Medulla oblongata (tissue), 1 donor: ENCODE data around the gene NR6A1.
"Not testable (repeated sequence)": the region's sequence is repeated elsewhere in the genome, so short reads cannot be mapped to it uniquely, and the experiment has no call there.

Experiments
- DNase-seq: peaks from one replicate; pipeline ENCODE4 v3.0.0-alpha.2; 2015; ENCODE audit errors: extremely low spot score

The NR6A1 gene

DNA sequence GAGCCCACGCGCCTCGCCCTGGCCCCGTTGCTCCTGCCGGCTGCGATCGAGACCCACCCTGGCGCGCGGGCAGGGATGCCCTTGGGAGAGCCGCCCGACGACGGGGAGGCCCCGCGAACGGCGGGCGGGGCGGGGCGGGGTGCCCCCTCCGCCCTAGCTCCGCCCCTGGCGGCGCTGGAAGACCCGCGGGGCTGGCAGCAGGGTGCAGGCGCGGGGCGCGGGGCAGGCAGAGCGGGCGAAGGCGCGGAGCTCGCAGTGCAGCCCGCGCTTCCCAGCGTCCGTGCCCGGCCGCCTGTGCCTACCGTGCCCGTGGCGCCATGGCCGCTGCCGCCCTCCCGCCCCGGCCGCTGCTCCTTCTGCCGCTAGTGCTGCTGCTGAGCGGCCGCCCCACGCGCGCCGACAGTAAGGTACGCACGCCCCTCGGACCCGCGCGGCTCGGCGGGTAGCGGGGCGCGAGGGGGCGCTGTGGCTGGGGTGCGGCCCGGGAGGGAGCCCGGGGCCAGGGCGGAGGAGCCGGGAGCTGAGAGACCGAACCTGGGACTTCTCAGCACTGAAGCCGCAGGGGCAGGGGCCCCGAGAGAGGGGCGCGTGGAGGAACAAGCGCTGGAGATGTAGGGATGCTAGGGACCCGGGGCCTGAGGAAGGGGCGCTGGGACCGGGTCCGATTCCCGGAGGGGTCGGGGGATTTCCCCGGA is 6.0 kb upstream of the NR6A1 start, which contains the start of gene OLFML2A:
TSS of gene OLFML2A (plus strand) at position 180 of the 695 bp plus-strand sequence. CDS start at position 318, 138 bp downstream.
- no peak for DNase-seq

DNA sequence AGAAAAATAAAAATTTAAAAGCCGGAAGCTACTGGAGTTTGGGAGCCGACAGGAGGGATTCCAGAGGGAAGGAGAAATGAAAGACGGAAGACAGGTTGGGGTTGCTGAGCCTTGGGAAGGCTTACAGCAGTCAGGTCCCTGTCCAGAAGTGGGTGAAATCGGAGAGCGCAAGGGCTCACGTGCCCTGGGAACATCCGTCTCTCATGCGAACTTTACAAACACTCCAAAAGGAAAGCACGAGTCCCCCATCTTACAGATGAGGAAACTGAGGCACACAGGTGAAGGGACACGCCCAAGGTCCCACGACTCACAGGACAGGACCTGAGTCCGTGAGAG is 5.5 kb upstream of the NR6A1 start:
- no peak for DNase-seq

DNA sequence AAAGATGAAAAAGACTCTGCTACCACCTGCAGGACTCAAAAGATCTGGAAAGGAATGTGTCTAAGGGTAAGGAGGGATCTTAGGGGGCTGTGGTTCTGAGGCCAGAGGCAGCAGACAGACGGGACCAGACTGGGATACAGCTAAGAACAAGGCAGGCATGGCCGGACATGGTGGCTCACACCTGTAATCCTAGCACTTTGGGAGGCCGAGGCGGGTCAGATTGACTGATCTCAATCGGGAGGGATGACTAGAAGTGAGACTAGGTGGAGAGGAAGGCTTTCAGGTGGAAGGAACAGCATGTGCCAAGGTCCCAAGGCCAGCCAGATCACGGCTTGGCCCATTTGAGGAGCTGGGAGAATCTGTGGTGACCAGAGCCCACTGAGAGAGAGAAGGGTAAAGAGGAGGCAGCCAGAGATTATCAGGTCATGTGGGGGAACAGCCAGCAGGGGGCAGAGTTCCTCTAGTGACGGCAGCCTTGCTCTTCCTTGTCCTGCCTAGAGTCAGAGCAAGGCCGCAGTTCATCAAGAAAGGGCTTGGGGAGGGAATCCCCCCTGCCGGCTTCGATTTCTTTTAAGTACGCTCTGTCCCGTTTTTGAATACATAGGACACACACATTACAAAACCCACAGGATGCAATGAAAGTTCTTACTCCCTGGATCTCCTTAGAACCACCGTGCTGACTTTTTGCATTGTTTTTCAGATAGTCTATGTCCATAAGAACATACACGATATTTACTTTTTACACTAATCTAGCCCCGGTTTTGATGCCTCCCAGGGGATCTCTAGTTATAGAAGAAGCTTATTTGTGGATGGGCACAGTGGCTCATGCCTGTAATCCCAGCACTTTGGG is 3.2 kb upstream of the NR6A1 start:
- DNase-seq, result peak; percentile 90

DNA sequence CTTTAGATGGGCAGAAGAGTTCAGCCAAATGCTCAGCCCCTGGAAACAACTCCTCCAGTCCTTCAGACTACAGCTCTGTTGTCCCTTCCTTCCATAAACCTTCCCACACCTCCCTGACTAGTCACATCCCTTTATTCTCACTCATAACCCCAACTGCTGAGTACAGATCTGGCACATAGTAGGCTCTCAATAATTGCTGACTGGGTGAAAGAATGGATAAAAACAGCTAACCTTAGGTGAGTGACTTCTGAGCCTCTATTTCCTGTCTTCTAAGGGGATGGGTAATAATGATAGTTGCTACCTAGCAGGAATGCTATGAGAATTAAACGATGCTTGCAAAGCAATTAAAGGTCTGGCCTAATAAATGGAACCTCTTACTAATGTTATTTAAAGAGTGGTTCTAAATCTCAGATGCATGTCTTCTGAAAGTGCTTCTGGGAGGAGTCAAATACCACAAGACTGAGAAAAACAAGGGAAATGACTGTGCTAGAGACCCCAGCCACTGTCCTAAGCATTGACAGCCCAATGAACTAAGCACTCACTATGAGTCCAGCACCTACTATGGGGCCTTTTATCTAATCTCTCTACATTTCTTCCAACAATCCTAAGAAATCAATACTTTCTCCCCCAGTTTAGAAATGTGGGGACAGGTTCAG is 2.5 kb upstream of the NR6A1 start:
- DNase-seq, result no peak

DNA sequence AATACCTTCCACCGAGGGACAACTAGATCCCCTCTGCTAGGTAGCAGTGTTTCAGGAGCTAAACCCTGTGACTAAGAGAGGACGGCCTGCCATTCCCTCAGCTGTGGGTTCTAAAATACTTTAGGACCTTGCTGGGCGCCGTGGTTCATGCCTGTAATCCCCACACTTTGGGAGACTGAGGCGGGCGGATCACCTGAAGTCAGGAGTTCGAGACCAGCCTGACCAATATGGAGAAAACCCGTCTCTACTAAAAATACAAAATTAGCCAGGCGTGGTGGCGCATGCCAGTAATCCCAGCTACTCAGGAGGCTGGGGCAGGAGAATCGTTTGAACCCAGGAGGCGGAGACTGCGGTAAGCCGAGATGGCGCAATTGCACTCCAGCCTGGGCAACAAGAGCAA is 1.8 kb upstream of the NR6A1 start:
- DNase-seq, result not testable (repeated sequence)

DNA sequence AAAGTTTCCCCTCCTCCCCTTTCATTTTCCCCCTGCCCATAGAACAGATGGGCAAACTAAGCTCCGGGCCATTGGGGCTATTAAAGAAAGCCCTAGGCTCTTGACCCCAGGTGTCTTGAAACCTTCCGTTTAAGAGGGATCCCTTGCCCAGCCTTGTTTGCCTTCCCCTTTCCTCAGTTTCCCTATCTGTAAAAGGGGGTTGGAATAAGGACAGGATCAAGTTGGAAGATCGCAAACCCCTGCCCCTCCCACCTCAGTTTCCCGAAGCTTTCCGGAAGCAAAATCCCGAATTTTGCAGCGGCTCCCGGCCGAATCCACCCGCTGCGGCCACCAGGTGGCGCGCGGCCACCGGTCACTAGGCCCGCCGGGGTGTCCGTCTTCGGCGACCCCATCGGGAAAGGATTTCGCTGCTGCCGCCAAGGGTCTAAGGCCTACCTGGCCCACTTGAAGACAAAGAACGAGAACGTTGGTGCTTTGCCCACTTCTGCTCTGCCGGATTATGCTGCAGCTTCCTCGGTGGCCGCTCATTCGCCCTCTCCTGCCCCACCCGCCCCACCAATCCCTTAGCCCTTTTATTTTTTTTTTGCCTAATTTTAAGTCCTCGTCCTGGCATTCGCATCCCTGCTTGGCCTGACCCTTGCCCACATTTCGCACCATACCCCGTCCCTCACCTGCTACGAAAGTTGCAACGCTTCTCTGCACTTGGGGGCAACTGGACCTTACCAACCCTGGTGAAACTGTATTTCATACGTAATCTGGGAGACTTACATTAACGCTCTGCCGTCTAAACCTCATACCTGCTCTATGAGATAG is 962 bp upstream of the NR6A1 start:
- DNase-seq, result peak; percentile 76

DNA sequence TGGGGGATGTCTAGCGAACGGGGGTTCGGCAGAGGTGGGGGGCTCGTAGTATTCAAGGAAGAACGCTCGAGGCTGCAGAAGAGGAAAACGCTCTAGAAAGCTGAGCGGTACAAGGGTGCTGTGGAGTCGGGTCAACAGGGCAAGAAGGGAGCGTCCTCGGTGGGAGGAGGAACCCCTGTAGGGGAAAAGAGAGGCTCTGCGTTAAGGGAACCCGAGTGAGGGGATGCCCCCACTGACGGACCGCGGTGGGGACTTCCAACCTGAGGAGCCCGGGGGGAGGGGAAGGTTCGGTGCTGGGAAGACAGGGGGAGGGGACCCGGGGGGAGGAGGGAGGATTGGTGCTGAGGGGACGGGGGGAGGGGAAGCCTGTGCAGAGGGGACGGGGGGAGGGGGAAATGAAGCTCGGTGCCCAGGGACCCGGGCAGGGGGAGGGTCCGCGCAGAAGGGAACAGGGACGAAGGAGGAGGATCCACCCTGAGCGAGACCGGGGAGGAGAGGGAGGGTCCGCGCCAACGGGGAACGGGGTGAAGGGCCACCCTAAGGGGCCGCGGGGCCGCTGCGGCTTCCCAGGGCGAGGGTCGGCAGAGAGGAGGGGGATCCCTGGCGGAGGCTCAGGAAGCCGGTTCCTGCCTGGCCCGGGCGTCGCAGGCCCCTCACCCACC is 621 bp downstream of the NR6A1 start:
- no peak for DNase-seq

DNA sequence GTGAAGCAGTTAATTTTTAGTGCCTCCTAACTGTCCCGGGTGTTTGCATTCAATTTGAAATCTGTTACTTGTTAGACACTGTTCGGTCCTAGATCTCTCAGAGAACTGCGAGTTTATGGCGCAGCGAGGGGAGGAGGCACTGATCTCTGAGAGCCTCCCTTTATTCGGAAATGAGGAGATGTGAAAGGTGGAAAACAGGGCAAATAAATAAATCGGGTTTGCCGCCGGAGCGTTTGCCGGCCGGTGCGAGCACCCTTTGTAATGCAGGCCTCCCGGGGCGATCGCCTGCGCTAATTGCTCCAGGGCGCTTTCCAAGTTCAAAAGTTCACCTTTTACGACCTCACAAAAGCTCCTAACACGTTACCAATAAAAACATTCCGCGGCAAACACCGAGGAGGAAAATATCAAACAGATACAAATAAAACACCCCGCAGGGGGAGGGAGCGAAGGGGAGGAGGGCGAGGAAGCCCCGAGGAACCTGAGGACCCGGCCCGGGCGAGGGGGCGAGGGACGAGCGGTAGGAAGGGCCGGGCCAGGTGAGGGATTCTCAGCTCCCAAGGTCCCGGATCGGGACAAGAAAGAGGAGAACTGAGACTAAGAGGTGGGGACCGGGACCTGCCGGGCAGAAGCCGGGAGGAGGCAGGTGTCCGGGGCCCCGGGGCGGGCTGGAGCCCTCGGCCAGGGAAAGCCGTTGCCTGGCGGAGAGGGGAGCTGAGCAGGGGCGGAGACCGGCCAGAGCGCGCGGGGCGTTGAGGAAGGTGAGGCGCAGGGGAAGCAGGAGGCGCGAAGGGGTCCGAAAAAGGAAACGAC is 1.4 kb downstream of the NR6A1 start:
- DNase-seq, result peak; percentile 38

DNA sequence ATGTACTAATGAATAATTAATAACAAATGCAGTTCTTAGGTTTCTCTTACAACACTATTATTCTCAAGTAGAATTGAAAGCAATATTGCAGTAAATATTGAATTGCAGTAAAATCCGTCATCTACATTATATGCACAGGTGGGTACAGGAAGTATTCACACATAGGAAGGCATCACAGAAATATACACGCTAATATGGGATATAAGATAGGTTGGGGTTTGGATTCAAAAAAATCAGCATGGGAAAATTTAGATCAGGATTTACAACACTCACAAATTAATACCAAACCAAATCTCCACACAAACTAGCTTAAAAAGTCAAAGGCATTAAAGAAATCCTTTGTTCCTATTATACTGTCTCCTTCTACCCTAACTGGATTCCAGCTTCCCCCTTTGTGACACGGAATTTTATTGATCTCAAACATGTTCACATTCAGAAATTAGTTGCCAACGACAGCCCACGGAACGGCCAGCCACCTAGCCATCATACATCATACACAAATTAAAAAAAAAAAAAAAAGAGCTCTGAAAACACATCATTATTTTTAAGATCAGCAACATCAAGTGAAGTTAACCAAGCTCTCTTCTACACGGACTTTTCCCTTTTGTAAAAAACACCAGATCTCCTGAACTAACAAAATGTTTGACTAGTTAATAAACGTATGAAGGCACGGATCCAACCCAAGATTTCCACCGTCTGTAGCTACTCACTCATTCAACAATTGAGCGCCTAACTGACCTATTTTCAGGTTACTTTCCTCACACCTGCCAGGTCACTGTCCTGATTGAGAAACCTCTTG is 2.2 kb downstream of the NR6A1 start:
- no peak for DNase-seq

DNA sequence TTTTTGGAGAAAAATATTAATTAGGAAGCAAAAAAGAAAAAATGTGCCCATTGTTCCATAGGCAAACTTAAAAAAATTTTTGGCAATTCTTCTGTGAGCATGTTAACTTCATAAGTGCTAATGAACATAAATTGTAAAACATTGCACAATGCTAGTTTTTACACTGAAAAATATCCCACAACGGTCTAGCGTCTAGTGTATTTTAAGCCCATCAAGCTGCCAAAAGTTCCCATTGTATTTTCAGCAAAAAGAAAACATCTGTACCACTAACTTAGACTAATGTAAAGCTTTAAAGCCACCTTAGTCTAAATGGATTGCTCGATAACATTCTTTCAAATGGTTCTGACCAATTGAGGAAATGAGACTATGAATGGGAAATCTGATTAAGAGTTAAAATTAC is 2.8 kb downstream of the NR6A1 start:
- no peak for DNase-seq

DNA sequence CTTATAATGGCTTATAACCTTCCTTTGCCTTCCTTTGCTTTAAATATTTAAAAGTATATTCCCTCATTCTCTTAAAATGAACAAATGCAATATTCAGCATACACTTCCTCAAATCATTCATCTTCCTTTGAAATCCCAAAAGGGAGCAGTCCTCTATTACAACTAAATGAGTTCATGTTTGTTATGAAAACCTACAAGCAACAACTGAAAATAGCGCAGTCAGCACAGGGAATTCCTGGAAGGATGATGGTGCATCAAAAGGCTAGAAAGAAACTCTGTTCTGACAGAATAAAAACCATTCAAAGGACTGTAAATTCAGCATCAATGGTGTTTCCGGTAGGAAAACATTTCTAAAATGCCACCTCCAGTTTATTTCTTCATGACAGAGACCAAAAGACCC is 3.3 kb downstream of the NR6A1 start:
- DNase-seq, result no peak

DNA sequence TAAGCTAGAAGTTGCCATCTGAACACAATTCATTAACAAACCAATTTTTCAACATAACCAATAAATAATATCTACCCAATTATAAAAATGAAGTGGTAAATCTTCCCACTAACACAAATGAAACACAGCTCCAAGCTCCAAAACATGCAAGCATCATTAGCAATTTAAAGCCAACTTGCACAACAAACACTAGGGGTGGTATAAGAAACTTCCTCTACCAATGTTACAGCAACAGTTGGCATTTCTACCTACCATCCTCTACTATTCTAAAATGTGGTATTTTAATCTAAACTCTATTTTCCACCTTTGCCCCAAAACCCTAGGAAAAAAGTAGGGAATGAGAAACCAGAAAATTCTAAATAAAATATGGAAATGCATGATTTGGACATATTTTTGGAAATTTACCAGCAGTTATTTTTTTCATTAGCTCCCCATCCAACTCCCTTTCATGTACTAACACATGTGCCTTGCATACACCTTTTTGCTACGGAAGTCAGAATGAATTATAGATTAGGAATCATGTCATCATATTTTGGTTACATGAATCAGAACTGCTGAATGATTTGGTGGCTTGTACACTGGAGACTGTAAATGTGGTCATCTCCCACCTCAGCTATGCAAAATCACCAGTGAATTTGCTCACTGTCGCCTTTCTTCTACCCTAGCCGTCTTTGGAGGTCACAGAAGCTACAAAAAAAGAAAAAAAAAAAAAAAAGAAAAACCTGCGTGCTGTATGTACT is 4.1 kb downstream of the NR6A1 start:
- DNase-seq, result no peak

DNA sequence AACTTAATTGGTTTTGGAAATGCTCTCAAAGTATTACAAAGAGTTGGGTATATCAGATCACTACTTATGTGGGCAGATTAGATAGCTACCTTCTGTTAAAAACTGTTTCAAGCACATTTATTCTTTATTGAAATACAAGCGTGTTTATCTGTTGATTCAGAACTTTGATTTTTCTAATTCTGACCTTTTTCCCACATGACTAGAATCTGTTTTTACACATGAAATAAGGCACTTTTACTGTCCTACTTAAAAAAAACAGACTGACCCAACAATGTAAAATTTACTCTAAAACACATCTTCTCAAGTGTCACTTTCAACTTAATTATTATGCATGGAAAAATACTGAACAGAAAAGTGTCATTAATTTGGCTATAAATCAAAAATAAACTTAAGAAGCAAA is 4.8 kb downstream of the NR6A1 start:
- DNase-seq, result no peak

DNA sequence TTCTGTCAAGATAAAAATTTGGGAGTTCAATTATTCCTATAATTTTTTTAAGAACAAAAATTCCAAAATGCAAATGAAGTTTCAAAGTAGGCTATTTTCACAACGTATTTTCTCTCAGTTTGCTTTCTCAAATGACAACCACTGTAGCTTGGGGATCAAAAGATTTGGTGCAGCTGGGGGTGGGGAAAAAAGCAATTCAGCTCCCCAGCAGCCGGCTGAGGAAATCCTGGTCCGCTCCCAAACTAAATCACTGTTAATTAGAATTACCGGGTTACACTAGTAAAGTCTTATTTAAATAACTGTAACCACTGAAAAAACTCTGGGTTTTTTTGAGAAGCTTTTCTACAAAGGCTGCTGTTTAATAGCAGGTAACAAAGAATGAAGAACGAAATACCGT is 5.7 kb downstream of the NR6A1 start:
- no peak for DNase-seq

DNA sequence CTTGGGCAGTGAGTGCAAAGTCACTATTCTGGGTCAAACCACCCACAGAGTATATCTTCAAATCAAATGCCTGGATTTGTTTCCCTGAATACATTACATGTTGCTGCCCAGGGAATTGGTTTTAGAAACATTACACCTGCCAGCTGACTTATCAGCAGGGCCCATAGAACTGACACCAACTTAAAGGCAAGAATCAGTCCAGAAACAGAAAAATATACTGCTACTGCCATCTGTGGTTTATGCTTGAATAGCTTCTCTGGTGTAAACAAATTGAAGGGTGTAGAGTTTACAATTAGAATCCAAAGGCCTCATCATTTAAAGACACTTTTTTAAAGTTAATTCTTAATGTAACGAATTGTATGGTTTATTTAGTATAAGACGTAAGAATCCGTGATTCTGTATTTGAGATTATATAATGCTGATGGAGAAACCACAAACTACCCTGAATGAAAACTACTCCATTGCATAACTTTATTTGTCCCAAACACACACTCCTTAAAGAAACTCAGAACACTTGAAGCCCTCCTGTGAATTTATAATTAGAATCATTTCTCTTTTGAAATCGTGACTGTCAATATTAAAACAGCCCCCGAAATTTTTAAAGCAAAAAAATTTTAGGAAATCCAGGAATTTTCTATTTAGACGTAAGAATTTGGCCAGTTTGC is 6.2 kb downstream of the NR6A1 start:
- peak; percentile 37 for DNase-seq

DNA sequence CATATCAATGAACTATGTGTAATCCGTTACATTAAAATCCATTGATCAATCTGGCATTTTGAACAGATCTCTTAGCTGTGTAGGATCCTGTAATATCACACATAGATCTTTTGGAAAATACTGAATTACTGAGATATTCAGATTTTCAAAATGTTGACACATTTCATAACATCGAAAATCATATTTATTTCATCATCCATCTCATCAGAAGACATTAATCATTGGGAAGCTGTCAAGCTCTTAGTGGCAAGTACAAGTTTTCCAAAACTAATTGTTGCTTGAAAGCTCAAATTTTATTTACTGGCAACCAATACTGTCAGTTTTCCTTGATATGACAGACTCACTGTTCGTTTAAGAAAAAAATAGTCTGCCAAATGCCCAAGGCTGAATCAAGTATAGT is 8.5 kb downstream of the NR6A1 start:
- no peak for DNase-seq

DNA sequence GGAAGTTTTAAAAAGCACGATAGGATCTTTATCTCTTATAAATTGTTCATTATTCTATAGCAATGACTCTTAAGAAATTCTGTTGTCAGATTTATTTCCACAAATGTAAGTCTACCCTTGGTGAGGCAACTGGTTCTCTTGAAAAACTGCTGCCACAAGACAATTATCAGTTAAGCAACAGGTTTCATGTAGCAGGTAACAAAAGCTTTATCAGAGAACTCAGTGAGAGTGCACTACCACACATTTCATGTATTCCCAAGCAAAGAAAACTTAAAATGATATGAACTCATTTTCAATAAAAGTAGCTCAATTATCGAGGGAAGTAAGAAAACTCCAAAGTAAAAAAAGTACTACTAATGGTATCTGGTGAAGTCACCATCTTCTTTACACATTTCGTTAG is 9.4 kb downstream of the NR6A1 start:
- DNase-seq, result no peak

DNA sequence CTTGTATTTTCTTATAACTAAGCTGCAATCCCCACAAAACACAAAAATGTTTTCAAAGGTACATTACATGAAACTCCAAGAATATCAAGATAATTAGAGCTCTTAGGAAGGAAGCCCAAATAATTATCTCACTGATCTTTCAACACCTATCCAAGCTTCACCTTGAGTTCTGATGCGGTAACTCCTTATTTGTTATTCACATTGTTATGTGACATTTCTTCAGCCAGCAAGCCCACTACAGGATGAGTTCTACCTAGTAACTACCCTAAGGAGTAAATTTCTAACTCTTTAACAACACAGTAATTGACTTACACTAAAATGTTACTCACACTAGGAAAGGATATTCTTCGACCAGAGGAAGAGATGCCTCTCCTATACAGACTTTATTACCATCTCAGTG is 9.9 kb downstream of the NR6A1 start:
- no peak for DNase-seq
